Measurements from ENCODE around the gene FOXI1.

DNA sequence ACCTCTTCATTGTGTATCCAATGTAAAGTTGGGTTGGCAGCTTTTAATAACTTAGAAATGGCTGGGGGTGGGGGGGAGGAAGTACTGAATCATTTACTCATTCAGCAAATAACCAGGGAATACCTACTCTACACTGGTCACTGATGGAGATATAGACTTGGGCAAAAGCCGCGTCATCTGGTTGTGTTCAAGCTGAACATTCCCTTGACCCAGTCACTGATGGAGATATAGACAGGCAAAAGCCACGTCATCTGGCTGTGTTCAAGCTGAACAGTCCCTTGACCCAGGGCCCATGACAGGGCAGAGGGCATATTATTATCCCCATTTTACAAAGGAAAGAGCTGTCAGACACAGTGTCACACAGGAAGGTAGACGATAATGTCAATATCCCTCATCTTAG, 32.6 kb downstream of the FOXI1 start:
- TF ChIP-seq ZC3H10 (CRISPR knock-in tag; IDR thresholded peaks at IDR 0.05) (no peak), ZFP30 (CRISPR knock-in tag; IDR thresholded peaks at IDR 0.05) (no peak), TOX (CRISPR knock-in tag; IDR thresholded peaks at IDR 0.05; ENCODE audit: borderline replicate concordance) (no peak), ISL1 (CRISPR knock-in tag; IDR thresholded peaks at IDR 0.05) (no peak), BACH2 (CRISPR knock-in tag; IDR thresholded peaks at IDR 0.05; ENCODE audit: borderline replicate concordance) (no peak), SNAI2 (CRISPR knock-in tag; IDR thresholded peaks at IDR 0.05) (no peak), ZFP3 (CRISPR knock-in tag; IDR thresholded peaks at IDR 0.05) (no peak), RARB (CRISPR knock-in tag; IDR thresholded peaks at IDR 0.05) (no peak), CSDC2 (CRISPR knock-in tag; IDR thresholded peaks at IDR 0.05) (no peak), OSR1 (CRISPR knock-in tag; IDR thresholded peaks at IDR 0.05) (no peak)
- TF ChIP-seq, protein P1, sequence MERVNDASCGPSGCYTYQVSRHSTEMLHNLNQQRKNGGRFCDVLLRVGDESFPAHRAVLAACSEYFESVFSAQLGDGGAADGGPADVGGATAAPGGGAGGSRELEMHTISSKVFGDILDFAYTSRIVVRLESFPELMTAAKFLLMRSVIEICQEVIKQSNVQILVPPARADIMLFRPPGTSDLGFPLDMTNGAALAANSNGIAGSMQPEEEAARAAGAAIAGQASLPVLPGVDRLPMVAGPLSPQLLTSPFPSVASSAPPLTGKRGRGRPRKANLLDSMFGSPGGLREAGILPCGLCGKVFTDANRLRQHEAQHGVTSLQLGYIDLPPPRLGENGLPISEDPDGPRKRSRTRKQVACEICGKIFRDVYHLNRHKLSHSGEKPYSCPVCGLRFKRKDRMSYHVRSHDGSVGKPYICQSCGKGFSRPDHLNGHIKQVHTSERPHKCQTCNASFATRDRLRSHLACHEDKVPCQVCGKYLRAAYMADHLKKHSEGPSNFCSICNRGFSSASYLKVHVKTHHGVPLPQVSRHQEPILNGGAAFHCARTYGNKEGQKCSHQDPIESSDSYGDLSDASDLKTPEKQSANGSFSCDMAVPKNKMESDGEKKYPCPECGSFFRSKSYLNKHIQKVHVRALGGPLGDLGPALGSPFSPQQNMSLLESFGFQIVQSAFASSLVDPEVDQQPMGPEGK (CRISPR knock-in tag; IDR thresholded peaks at IDR 0.05; ENCODE audit: borderline replicate concordance), result no peak
- TF ChIP-seq, protein P2, sequence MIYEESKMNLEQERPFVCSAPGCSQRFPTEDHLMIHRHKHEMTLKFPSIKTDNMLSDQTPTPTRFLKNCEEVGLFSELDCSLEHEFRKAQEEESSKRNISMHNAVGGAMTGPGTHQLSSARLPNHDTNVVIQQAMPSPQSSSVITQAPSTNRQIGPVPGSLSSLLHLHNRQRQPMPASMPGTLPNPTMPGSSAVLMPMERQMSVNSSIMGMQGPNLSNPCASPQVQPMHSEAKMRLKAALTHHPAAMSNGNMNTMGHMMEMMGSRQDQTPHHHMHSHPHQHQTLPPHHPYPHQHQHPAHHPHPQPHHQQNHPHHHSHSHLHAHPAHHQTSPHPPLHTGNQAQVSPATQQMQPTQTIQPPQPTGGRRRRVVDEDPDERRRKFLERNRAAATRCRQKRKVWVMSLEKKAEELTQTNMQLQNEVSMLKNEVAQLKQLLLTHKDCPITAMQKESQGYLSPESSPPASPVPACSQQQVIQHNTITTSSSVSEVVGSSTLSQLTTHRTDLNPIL (CRISPR knock-in tag; IDR thresholded peaks at IDR 0.05; ENCODE audit: low read depth), result no peak
